Measurements from ENCODE around the gene IGSF23.

DNA sequence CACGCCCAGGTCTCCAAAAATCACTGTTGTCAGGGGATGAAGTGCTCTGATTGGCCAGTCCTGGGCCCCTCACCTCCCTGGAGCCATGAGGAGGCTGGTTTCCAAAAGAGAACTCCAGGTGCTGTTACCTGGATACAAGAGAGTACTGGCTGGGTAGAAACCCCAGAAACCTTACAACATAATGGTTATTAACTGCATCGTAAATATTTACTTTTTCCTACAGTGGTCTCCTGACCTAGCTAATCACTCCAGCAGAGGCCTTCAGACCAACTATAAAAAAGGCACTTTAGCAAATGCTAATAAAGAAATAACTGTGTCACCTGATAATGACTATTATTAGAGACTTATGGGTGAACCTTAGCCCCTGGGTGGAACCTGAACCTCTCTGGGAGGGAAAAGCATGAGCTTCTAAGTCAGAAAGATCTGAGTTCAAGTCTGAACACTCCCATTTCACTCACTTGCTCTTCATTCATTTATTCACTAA, 1.5 kb upstream of the IGSF23 start:
- TF ChIP-seq NFE2L2 (IDR thresholded peaks at IDR 0.05; ENCODE audit: low read depth, low read length) (no peak), RAD21 (IDR thresholded peaks at IDR 0.05; ENCODE audit: low read length) (no peak), POLR2A (IDR thresholded peaks at IDR 0.05; ENCODE audit: low read depth, low read length) (no peak), RFX5 (IDR thresholded peaks at IDR 0.05; ENCODE audit: low read depth, low read length) (no peak), MAFK (IDR thresholded peaks at IDR 0.05; ENCODE audit: low read depth, low read length) (no peak), CHD1 (IDR thresholded peaks at IDR 0.05; ENCODE audit: low read depth, low read length) (no peak), FOS (IDR thresholded peaks at IDR 0.05; ENCODE audit: low read depth, low read length) (no peak), MAZ (IDR thresholded peaks at IDR 0.05; ENCODE audit: borderline replicate concordance, low read depth, low read length) (no peak), BHLHE40 (IDR thresholded peaks at IDR 0.05; ENCODE audit: low read depth, low read length) (no peak), SMC3 (IDR thresholded peaks at IDR 0.05; ENCODE audit: low read depth, low read length) (no peak), MXI1 (IDR thresholded peaks at IDR 0.05; ENCODE audit: borderline replicate concordance, low read depth, low read length) (no peak)
- TF ChIP-seq, protein P1, sequence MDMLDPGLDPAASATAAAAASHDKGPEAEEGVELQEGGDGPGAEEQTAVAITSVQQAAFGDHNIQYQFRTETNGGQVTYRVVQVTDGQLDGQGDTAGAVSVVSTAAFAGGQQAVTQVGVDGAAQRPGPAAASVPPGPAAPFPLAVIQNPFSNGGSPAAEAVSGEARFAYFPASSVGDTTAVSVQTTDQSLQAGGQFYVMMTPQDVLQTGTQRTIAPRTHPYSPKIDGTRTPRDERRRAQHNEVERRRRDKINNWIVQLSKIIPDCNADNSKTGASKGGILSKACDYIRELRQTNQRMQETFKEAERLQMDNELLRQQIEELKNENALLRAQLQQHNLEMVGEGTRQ (IDR thresholded peaks at IDR 0.05; ENCODE audit: low read depth, low read length), result no peak
- TF ChIP-seq, protein P2, sequence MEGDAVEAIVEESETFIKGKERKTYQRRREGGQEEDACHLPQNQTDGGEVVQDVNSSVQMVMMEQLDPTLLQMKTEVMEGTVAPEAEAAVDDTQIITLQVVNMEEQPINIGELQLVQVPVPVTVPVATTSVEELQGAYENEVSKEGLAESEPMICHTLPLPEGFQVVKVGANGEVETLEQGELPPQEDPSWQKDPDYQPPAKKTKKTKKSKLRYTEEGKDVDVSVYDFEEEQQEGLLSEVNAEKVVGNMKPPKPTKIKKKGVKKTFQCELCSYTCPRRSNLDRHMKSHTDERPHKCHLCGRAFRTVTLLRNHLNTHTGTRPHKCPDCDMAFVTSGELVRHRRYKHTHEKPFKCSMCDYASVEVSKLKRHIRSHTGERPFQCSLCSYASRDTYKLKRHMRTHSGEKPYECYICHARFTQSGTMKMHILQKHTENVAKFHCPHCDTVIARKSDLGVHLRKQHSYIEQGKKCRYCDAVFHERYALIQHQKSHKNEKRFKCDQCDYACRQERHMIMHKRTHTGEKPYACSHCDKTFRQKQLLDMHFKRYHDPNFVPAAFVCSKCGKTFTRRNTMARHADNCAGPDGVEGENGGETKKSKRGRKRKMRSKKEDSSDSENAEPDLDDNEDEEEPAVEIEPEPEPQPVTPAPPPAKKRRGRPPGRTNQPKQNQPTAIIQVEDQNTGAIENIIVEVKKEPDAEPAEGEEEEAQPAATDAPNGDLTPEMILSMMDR (conservative IDR thresholded peaks at IDR 0.05; ENCODE audit: low read depth, low read length), result no peak
- TF ChIP-seq, protein P3, sequence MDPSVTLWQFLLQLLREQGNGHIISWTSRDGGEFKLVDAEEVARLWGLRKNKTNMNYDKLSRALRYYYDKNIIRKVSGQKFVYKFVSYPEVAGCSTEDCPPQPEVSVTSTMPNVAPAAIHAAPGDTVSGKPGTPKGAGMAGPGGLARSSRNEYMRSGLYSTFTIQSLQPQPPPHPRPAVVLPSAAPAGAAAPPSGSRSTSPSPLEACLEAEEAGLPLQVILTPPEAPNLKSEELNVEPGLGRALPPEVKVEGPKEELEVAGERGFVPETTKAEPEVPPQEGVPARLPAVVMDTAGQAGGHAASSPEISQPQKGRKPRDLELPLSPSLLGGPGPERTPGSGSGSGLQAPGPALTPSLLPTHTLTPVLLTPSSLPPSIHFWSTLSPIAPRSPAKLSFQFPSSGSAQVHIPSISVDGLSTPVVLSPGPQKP (IDR thresholded peaks at IDR 0.05; ENCODE audit: borderline replicate concordance, low read depth, low read length), result no peak

Data from IMR-90 (cell line).